ENCODE results near the gene CCDC154. TPM values are rescaled to one million over a fixed set of nuclear protein-coding genes. Genes with fewer than 3 reads are reported as not detected.

Gene CCDC154
- total and polyA plus RNA-seq, 9 of the 15 experiments (the other 6 are each of a cell fraction or from before 2014, with no cell fraction given): 0.15 to 1.4 (median 0.20) TPM; not detected in 5

- Histone ChIP-seq H4K20me1 (replicated peaks; ENCODE audit: control insufficient read depth, insufficient read depth, low read length) (no peaks in the 10 kb centered on the region), H3K4me3 (no peak overlapping the region), H3K9me3 (replicated peaks; ENCODE audit: control insufficient read depth, insufficient read depth, low read depth, low read length) (no peaks in the 10 kb centered on the region), H2AFZ (ENCODE audit: low read depth, low read length) (no peak overlapping the region), H3K4me2 (ENCODE audit: insufficient read depth, low read length) (no peak overlapping the region), H3K79me2 (ENCODE audit: control insufficient read depth, insufficient read depth, low read length) (no peaks in the 10 kb centered on the region), H3K27me3 (ENCODE audit: control insufficient read depth in 2 of 2, insufficient read depth in 2 of 2, low read length in 2 of 2) (no peaks in the 10 kb centered on the region), H3K9me1 (ENCODE audit: control insufficient read depth, insufficient read depth, low read length) (no peaks in the 10 kb centered on the region), H3K36me3 (ENCODE audit: control insufficient read depth, insufficient read depth, low read length) (no peaks in the 10 kb centered on the region), H3K4me1 (replicated peaks in 1 of 2; ENCODE audit: control insufficient read depth in 2 of 2, insufficient read depth in 2 of 2, low read length in 2 of 2) (peaks cover 0 to 39% of the 10 kb centered on the region in 2 experiments; a peak in 2 of 5 replicates), H3K9ac (ENCODE audit: insufficient read depth in 1 of 2, low read depth in 2 of 2, low read length in 2 of 2) (no peak overlapping the region), H3K27ac (ENCODE audit: extremely low read depth, low read depth, low read length) (no peak overlapping the region)
- ChIA-PET POLR2A (interaction anchor here (0.7 to 1.2 kb wide), 3 partner anchors 14 to 95 kb away, joined by 3 to 6 read pairs (median 3); no protein-coding TSS in a partner anchor), CTCF (ENCODE audit: low intra/inter-chr PET ratio) (no interaction called here)
- in situ Hi-C loops (cut with MboI) (no loop called here), intact Hi-C loops (cut with micrococcal nuclease) (no loop called here)
- no TSS peak for BruUV-seq (replicated peaks)
- FAIRE-seq (no peak), ATAC-seq (no peak), DNase-seq (ENCODE audit: extremely low read depth in 1 of 4, low spot score in 3 of 4) (no peak)
- 64% methylated on average over 15 of the region's 19 CpGs for WGBS (ENCODE audit: insufficient coverage, low coverage, missing lambda C conversion rate)
- TF ChIP-seq USF2 (CRISPR knock-in tag; IDR thresholded peaks at IDR 0.05) (no peak), ZKSCAN8 (CRISPR knock-in tag; IDR thresholded peaks at IDR 0.05) (peak; percentile 93), TAF9B (IDR thresholded peaks at IDR 0.05; ENCODE audit: partially characterized antibody) (no peak), SOX6 (IDR thresholded peaks at IDR 0.05) (no peak), TGIF2 (CRISPR knock-in tag; IDR thresholded peaks at IDR 0.05) (no peak), POU5F1 (IDR thresholded peaks at IDR 0.05; ENCODE audit: borderline replicate concordance, low read depth, low read length, partially characterized antibody) (no peak), GTF2E2 (tag; IDR thresholded peaks at IDR 0.05) (no peak), MGA (IDR thresholded peaks at IDR 0.05) (no peak)
These were observed 49.9 kb downstream of the CCDC154 start for GRCh38 chr16:1394367-1394951.
